Epidermal melanocyte (primary cell): ENCODE data around the gene PCSK1N.
"Not testable (repeated sequence)": the region's sequence is repeated elsewhere in the genome, so short reads cannot be mapped to it uniquely, and the experiment has no call there.

Experiments
- DNase-seq: peaks from one replicate; pipeline ENCODE4 v3.0.0; 2011; ENCODE audit warnings: low spot score; ENCODE audit not compliant: insufficient read length

PCSK1N gene

GRCh38 chrX:48835524-48836329 lies at the start of gene PCSK1N:
PCSK1N (minus strand) TSS chrX:48835610; CDS start chrX:48835532, 78 bp downstream.
- no peak for DNase-seq

GRCh38 chrX:48883729-48884128 lies 48.3 kb upstream of the PCSK1N start:
- no peak for DNase-seq

- not testable (repeated sequence) for DNase-seq
These were observed 41.5 kb upstream of the PCSK1N start for GRCh38 chrX:48876944-48877343.

GRCh38 chrX:48872017-48872416 lies 36.6 kb upstream of the PCSK1N start:
- DNase-seq = not testable (repeated sequence)

- no peak for DNase-seq
These were observed 28.8 kb upstream of the PCSK1N start for GRCh38 chrX:48864210-48864609.

GRCh38 chrX:48854898-48855297 lies 19.5 kb upstream of the PCSK1N start:
- no peak for DNase-seq

GRCh38 chrX:48854121-48854804 lies 18.9 kb upstream of the PCSK1N start:
- not testable (repeated sequence) for DNase-seq

- DNase-seq = not testable (repeated sequence)
These were observed 18.1 kb upstream of the PCSK1N start for GRCh38 chrX:48853494-48853893.

- no peak for DNase-seq
These were observed 17.4 kb upstream of the PCSK1N start for GRCh38 chrX:48852857-48853256.

GRCh38 chrX:48848847-48849246 lies 13.4 kb upstream of the PCSK1N start:
- DNase-seq = no peak

- no peak for DNase-seq
These were observed 4.3 kb upstream of the PCSK1N start for GRCh38 chrX:48839686-48840085.

GRCh38 chrX:48834383-48834709 lies 1.1 kb downstream of the PCSK1N start:
- no peak for DNase-seq

GRCh38 chrX:48833542-48834138 lies 1.8 kb downstream of the PCSK1N start:
- DNase-seq = no peak

- DNase-seq = no peak
These were observed 3.5 kb downstream of the PCSK1N start for GRCh38 chrX:48831909-48832291.

- DNase-seq = no peak
These were observed 4.1 kb downstream of the PCSK1N start for GRCh38 chrX:48831136-48831908.

GRCh38 chrX:48829016-48829735 lies 6.2 kb downstream of the PCSK1N start:
- DNase-seq = no peak

- no peak for DNase-seq
These were observed 7.8 kb downstream of the PCSK1N start for GRCh38 chrX:48827654-48827968.

GRCh38 chrX:48826876-48827653 lies 8.3 kb downstream of the PCSK1N start:
- no peak for DNase-seq

GRCh38 chrX:48826135-48826875 lies 9.1 kb downstream of the PCSK1N start, which contains the start of gene ERAS:
ERAS (plus strand) TSS chrX:48826513; CDS start chrX:48829124, 2,611 bp downstream.
- no peak for DNase-seq

GRCh38 chrX:48824066-48824465 lies 11.3 kb downstream of the PCSK1N start:
- no peak for DNase-seq
